ENCODE measurements around the gene RTL9.
"Not testable (repeated sequence)": the region's sequence is repeated elsewhere in the genome, so short reads cannot be mapped to it uniquely, and the experiment has no call there.

Gene RTL9

GRCh38 chrX:110403441-110404238 lies 45.0 kb downstream of the RTL9 start:
- intact Hi-C loops (cut with DNase I) = no loop called here
- DNase-seq = no peak

- no peak for DNase-seq
- intact Hi-C loops (cut with DNase I) = no loop called here
Measured at GRCh38 chrX:110404376-110404775, 45.7 kb downstream of the RTL9 start.

GRCh38 chrX:110406250-110406649 lies 47.6 kb downstream of the RTL9 start:
- intact Hi-C loops (cut with DNase I); DNase-seq: not testable (repeated sequence)

GRCh38 chrX:110406822-110407221 lies 48.2 kb downstream of the RTL9 start:
- no peak for DNase-seq
- intact Hi-C loops (cut with DNase I) = no loop called here

- DNase-seq = peak in 1 of 10 donors; percentile 40
- intact Hi-C loops (cut with DNase I) = loop anchor here (1.0 kb wide), 1 partner anchor 248 kb away; no protein-coding TSS in a partner anchor
Measured at GRCh38 chrX:110407910-110408545, 49.4 kb downstream of the RTL9 start.

Measured in posterior cingulate gyrus (tissue), 11 donors.